Measurements from ENCODE around the gene FGF19. TPM values are rescaled to one million over a fixed set of nuclear protein-coding genes. Genes with fewer than 3 reads are reported as not detected.
"Not testable (repeated sequence)": the region's sequence is repeated elsewhere in the genome, so short reads cannot be mapped to it uniquely, and the experiment has no call there.

The FGF19 gene
- total RNA-seq, 3 donors from 2014 or later (not counting 1 experiment from before 2014, with no cell fraction given), result not detected

DNA sequence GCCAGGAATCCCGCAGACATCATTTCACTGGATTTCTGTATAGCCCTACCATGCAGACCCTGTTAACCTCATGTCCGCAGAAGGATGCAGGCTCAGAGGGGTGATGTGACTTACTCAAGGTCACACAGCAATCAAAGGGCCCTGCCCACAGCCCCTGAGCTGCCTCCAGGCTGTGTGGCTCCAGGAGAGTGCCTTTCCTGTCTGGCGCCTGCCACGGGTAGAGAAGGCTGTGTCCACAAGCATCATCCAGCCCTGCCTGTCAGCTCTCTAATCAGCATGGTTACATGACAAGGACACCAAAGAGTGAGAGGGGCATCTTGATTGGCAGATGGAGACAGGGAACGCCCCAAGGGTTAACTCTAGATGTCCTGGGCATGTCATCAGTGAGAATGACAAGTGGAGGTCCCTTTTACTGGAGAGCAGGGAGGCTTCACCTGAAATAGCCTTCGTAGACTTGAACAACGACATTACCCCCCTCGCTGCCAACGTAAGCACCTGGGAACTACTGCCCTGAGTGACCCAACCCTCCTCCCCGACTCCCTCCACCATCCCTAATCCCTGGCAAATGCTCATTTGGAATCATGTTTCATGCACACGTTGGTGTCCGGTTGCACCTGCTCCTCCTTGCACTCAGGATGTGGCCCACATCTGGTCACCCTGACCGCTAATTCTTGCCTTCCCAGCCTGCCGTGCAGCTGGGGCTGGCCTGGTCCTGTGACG, 6.9 kb downstream of the FGF19 start:
- H3K4me3 ChIP-seq (ENCODE audit: low read length), result no peak overlapping the region
- no peaks in the 10 kb centered on the region for H3K4me1 Mint-ChIP-seq
- DNase-seq (no peak), ATAC-seq (no peak)
- intact Hi-C loops (cut with micrococcal nuclease), result no loop called here
- H3K27me3 Mint-ChIP-seq (ENCODE audit: low read depth in 2 of 2), result peaks cover 32 to 63% of the 10 kb centered on the region in 2 donors
- WGBS (ENCODE audit: insufficient coverage), result 74% methylated on average over 15 of the region's 15 CpGs
- H3K36me3 Mint-ChIP-seq, result no peaks in the 10 kb centered on the region
- H3K27ac ChIP-seq (ENCODE audit: low read length), result no peak overlapping the region
- no peak overlapping the region for H3K27ac Mint-ChIP-seq
- no peak overlapping the region for H3K4me3 Mint-ChIP-seq
- TF ChIP-seq, protein P1, sequence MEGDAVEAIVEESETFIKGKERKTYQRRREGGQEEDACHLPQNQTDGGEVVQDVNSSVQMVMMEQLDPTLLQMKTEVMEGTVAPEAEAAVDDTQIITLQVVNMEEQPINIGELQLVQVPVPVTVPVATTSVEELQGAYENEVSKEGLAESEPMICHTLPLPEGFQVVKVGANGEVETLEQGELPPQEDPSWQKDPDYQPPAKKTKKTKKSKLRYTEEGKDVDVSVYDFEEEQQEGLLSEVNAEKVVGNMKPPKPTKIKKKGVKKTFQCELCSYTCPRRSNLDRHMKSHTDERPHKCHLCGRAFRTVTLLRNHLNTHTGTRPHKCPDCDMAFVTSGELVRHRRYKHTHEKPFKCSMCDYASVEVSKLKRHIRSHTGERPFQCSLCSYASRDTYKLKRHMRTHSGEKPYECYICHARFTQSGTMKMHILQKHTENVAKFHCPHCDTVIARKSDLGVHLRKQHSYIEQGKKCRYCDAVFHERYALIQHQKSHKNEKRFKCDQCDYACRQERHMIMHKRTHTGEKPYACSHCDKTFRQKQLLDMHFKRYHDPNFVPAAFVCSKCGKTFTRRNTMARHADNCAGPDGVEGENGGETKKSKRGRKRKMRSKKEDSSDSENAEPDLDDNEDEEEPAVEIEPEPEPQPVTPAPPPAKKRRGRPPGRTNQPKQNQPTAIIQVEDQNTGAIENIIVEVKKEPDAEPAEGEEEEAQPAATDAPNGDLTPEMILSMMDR (IDR thresholded peaks at IDR 0.05), result no peak
- no peaks in the 10 kb centered on the region for H3K36me3 ChIP-seq (ENCODE audit: control insufficient read depth, insufficient read depth, low read length)
- H3K27me3 ChIP-seq (ENCODE audit: control insufficient read depth, insufficient read depth, low read length), result peaks cover 8% of the 10 kb centered on the region
- no peaks in the 10 kb centered on the region for H3K9me3 ChIP-seq (ENCODE audit: control insufficient read depth, insufficient read depth, low read length)
- no peaks in the 10 kb centered on the region for H3K4me1 ChIP-seq (ENCODE audit: control insufficient read depth, insufficient read depth, low read length)
- no peaks in the 10 kb centered on the region for H3K9me3 Mint-ChIP-seq

DNA sequence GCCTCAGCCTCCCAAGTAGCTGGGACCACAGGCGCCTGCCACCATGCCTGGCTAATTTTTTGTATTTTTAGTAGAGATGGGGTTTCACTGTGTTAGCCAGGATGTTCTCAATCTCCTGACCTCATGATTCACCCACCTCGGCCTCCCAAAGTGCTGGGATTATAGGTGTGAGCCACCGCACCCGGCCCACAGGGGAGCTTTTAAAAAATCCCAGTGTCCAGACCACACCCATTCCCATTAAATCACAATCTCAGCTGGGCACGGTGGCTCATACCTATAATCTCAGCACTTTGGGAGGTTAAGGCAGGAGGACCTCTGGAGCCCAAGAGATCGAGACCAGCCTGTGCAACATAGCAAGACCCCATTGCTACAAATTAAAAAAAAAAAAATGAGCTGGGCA, 7.8 kb downstream of the FGF19 start:
- H3K27ac ChIP-seq (ENCODE audit: low read length); H3K9me3 Mint-ChIP-seq; H3K4me3 Mint-ChIP-seq; H3K4me3 ChIP-seq (ENCODE audit: low read length); intact Hi-C loops (cut with micrococcal nuclease); H3K36me3 Mint-ChIP-seq; H3K9me3 ChIP-seq (ENCODE audit: control insufficient read depth, insufficient read depth, low read length); ATAC-seq; H3K4me1 Mint-ChIP-seq; H3K4me1 ChIP-seq (ENCODE audit: control insufficient read depth, insufficient read depth, low read length); H3K27ac Mint-ChIP-seq; DNase-seq; H3K27me3 ChIP-seq (ENCODE audit: control insufficient read depth, insufficient read depth, low read length); H3K36me3 ChIP-seq (ENCODE audit: control insufficient read depth, insufficient read depth, low read length): not testable (repeated sequence)
- WGBS (ENCODE audit: insufficient coverage), result 84% methylated on average over 5 of the region's 6 CpGs
- H3K27me3 Mint-ChIP-seq (ENCODE audit: low read depth in 2 of 2), result peaks cover 33 to 61% of the 10 kb centered on the region in 2 donors

DNA sequence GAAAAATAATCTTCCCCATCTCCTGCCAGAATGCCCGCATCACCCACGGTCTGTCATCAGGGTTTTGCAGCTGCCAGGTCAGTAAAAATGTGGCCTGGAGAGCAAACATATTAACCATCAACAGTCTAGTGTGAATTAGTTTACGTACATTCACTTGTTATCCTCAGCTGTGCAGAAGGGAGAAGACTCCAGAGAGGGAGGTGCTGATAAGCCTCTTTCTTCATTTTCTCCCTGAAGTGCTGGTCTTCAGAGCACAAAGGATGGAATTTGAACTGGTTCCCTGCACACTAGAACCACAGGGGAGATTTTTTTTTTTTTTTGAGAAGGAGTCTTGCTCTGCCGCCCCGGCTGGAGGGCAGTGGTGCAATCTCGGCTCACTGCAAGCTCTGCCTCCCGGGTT, 8.2 kb downstream of the FGF19 start:
- H3K27me3 Mint-ChIP-seq (ENCODE audit: low read depth in 2 of 2), result peaks cover 32 to 58% of the 10 kb centered on the region in 2 donors
- no peaks in the 10 kb centered on the region for H3K4me1 ChIP-seq (ENCODE audit: control insufficient read depth, insufficient read depth, low read length)
- H3K4me3 Mint-ChIP-seq, result no peak overlapping the region
- DNase-seq (no peak), ATAC-seq (no peak)
- no peaks in the 10 kb centered on the region for H3K4me1 Mint-ChIP-seq
- intact Hi-C loops (cut with micrococcal nuclease), result no loop called here
- H3K36me3 Mint-ChIP-seq, result no peaks in the 10 kb centered on the region
- no peak overlapping the region for H3K4me3 ChIP-seq (ENCODE audit: low read length)
- no peak overlapping the region for H3K27ac ChIP-seq (ENCODE audit: low read length)
- H3K9me3 ChIP-seq (ENCODE audit: control insufficient read depth, insufficient read depth, low read length), result no peaks in the 10 kb centered on the region
- no peak overlapping the region for H3K27ac Mint-ChIP-seq
- no peaks in the 10 kb centered on the region for H3K36me3 ChIP-seq (ENCODE audit: control insufficient read depth, insufficient read depth, low read length)
- H3K27me3 ChIP-seq (ENCODE audit: control insufficient read depth, insufficient read depth, low read length), result peaks cover 6% of the 10 kb centered on the region
- TF ChIP-seq, protein P1 (IDR thresholded peaks at IDR 0.05), result no peak
- H3K9me3 Mint-ChIP-seq, result no peaks in the 10 kb centered on the region
- WGBS (ENCODE audit: insufficient coverage), result 79% methylated on average over 3 of the region's 7 CpGs

GRCh38 chr11:69694781-69695180, 9.0 kb downstream of the FGF19 start:
- no peaks in the 10 kb centered on the region for H3K36me3 Mint-ChIP-seq
- WGBS (ENCODE audit: insufficient coverage), result 81% methylated on average over 10 of the region's 10 CpGs

More at GRCh38 chr11:69694781-69695180, 9.0 kb downstream of the FGF19 start:
- intact Hi-C loops (cut with micrococcal nuclease), result no loop called here
- no peaks in the 10 kb centered on the region for H3K9me3 Mint-ChIP-seq
- TF ChIP-seq, protein P1 (IDR thresholded peaks at IDR 0.05), result no peak
- H3K27me3 Mint-ChIP-seq (ENCODE audit: low read depth in 2 of 2), result peaks cover 33 to 61% of the 10 kb centered on the region in 2 donors
- H3K9me3 ChIP-seq (ENCODE audit: control insufficient read depth, insufficient read depth, low read length), result no peaks in the 10 kb centered on the region
- DNase-seq (no peak), ATAC-seq (no peak)
- H3K27ac Mint-ChIP-seq, result no peak overlapping the region
- no peaks in the 10 kb centered on the region for H3K4me1 Mint-ChIP-seq
- H3K27ac ChIP-seq (ENCODE audit: low read length), result no peak overlapping the region
- no peaks in the 10 kb centered on the region for H3K36me3 ChIP-seq (ENCODE audit: control insufficient read depth, insufficient read depth, low read length)
- no peaks in the 10 kb centered on the region for H3K4me1 ChIP-seq (ENCODE audit: control insufficient read depth, insufficient read depth, low read length)
- no peak overlapping the region for H3K4me3 Mint-ChIP-seq
- no peak overlapping the region for H3K4me3 ChIP-seq (ENCODE audit: low read length)
- peaks cover 6% of the 10 kb centered on the region for H3K27me3 ChIP-seq (ENCODE audit: control insufficient read depth, insufficient read depth, low read length)
